ENCODE measurements around the gene GPR18.
A peak's percentile ranks its signal among the peaks of the same experiment; 100 is the strongest.

The GPR18 gene

GRCh38 chr13:99258210-99258860 is at the start of gene GPR18:
Gene GPR18 (minus strand): TSS chr13:99258379. CDS start chr13:99255872, 2,507 bp downstream.
- H3K4me1 ChIP-seq (ENCODE audit: control insufficient read depth in 1 of 2, insufficient read depth in 2 of 2, low read length in 2 of 2) = no peaks in the 10 kb centered on the region
- H3K9me3 ChIP-seq (ENCODE audit: control insufficient read depth in 1 of 2, low read length in 2 of 2) = no peaks in the 10 kb centered on the region
- peaks cover 7 to 9% of the 10 kb centered on the region in 2 donors for H3K36me3 ChIP-seq (ENCODE audit: control insufficient read depth in 1 of 2, insufficient read depth in 2 of 2, low read length in 2 of 2)
- H3K4me3 ChIP-seq (ENCODE audit: low read depth in 1 of 2, low read length in 2 of 2) = no peak within 1 kb of the TSS
- H3K27ac ChIP-seq (ENCODE audit: low read length) = no peak within 1 kb of the TSS
- H3K27me3 ChIP-seq (ENCODE audit: low read depth, low read length) = no peaks in the 10 kb centered on the region

GRCh38 chr13:99307648-99308339 is 49.6 kb upstream of the GPR18 start:
- Histone ChIP-seq H3K36me3 (ENCODE audit: control insufficient read depth in 1 of 2, insufficient read depth in 2 of 2, low read length in 2 of 2) (no peaks in the 10 kb centered on the region), H3K27ac (ENCODE audit: low read length) (peak overlapping the region; percentile 90), H3K27me3 (ENCODE audit: low read depth, low read length) (no peaks in the 10 kb centered on the region), H3K4me3 (ENCODE audit: low read depth in 1 of 2, low read length in 2 of 2) (no peak overlapping the region), H3K4me1 (ENCODE audit: control insufficient read depth in 1 of 2, insufficient read depth in 2 of 2, low read length in 2 of 2) (peaks cover 6 to 15% of the 10 kb centered on the region in 2 donors), H3K9me3 (ENCODE audit: control insufficient read depth in 1 of 2, low read length in 2 of 2) (no peaks in the 10 kb centered on the region)

GRCh38 chr13:99307247-99307646 is 49.1 kb upstream of the GPR18 start, which contains the start of gene GPR183:
Gene GPR183 (minus strand): TSS chr13:99307399. CDS start chr13:99296145, 11,254 bp downstream.
- Histone ChIP-seq H3K4me1 (ENCODE audit: control insufficient read depth in 1 of 2, insufficient read depth in 2 of 2, low read length in 2 of 2) (peaks cover 6 to 15% of the 10 kb centered on the region in 2 donors), H3K9me3 (ENCODE audit: control insufficient read depth in 1 of 2, low read length in 2 of 2) (no peaks in the 10 kb centered on the region), H3K27me3 (ENCODE audit: low read depth, low read length) (no peaks in the 10 kb centered on the region), H3K36me3 (ENCODE audit: control insufficient read depth in 1 of 2, insufficient read depth in 2 of 2, low read length in 2 of 2) (no peaks in the 10 kb centered on the region), H3K4me3 (ENCODE audit: low read depth in 1 of 2, low read length in 2 of 2) (peak within 1 kb of the TSS; percentile 54 to 57), H3K27ac (ENCODE audit: low read length) (peak within 1 kb of the TSS; percentile 90)

GRCh38 chr13:99305566-99305965 is 47.4 kb upstream of the GPR18 start:
- H3K4me1 ChIP-seq (ENCODE audit: control insufficient read depth in 1 of 2, insufficient read depth in 2 of 2, low read length in 2 of 2) = peaks cover 6 to 8% of the 10 kb centered on the region in 2 donors
- no peaks in the 10 kb centered on the region for H3K36me3 ChIP-seq (ENCODE audit: control insufficient read depth in 1 of 2, insufficient read depth in 2 of 2, low read length in 2 of 2)
- H3K4me3 ChIP-seq (ENCODE audit: low read depth in 1 of 2, low read length in 2 of 2) = peak overlapping the region; percentile 30 to 54
- no peaks in the 10 kb centered on the region for H3K9me3 ChIP-seq (ENCODE audit: control insufficient read depth in 1 of 2, low read length in 2 of 2)
- peak overlapping the region; percentile 90 for H3K27ac ChIP-seq (ENCODE audit: low read length)
- no peaks in the 10 kb centered on the region for H3K27me3 ChIP-seq (ENCODE audit: low read depth, low read length)

- H3K27ac ChIP-seq (ENCODE audit: low read length) = peak overlapping the region; percentile 90
- H3K9me3 ChIP-seq (ENCODE audit: control insufficient read depth in 1 of 2, low read length in 2 of 2) = no peaks in the 10 kb centered on the region
- no peaks in the 10 kb centered on the region for H3K27me3 ChIP-seq (ENCODE audit: low read depth, low read length)
- H3K36me3 ChIP-seq (ENCODE audit: control insufficient read depth in 1 of 2, insufficient read depth in 2 of 2, low read length in 2 of 2) = no peaks in the 10 kb centered on the region
- H3K4me3 ChIP-seq (ENCODE audit: low read depth in 1 of 2, low read length in 2 of 2) = peak overlapping the region in 1 of 2 donors; percentile 54
- peaks cover 4% of the 10 kb centered on the region in 2 donors for H3K4me1 ChIP-seq (ENCODE audit: control insufficient read depth in 1 of 2, insufficient read depth in 2 of 2, low read length in 2 of 2)
Measured at GRCh38 chr13:99305158-99305557, 47.0 kb upstream of the GPR18 start.

- no peaks in the 10 kb centered on the region for H3K36me3 ChIP-seq (ENCODE audit: control insufficient read depth in 1 of 2, insufficient read depth in 2 of 2, low read length in 2 of 2)
- peak overlapping the region; percentile 90 for H3K27ac ChIP-seq (ENCODE audit: low read length)
- H3K4me3 ChIP-seq (ENCODE audit: low read depth in 1 of 2, low read length in 2 of 2) = peak overlapping the region in 1 of 2 donors; percentile 7
- no peaks in the 10 kb centered on the region for H3K9me3 ChIP-seq (ENCODE audit: control insufficient read depth in 1 of 2, low read length in 2 of 2)
- H3K27me3 ChIP-seq (ENCODE audit: low read depth, low read length) = no peaks in the 10 kb centered on the region
- no peaks in the 10 kb centered on the region for H3K4me1 ChIP-seq (ENCODE audit: control insufficient read depth in 1 of 2, insufficient read depth in 2 of 2, low read length in 2 of 2)
Measured at GRCh38 chr13:99304541-99304940, 46.4 kb upstream of the GPR18 start.

- no peaks in the 10 kb centered on the region for H3K27me3 ChIP-seq (ENCODE audit: low read depth, low read length)
- no peaks in the 10 kb centered on the region for H3K4me1 ChIP-seq (ENCODE audit: control insufficient read depth in 1 of 2, insufficient read depth in 2 of 2, low read length in 2 of 2)
- no peaks in the 10 kb centered on the region for H3K9me3 ChIP-seq (ENCODE audit: control insufficient read depth in 1 of 2, low read length in 2 of 2)
- peak overlapping the region in 1 of 2 donors; percentile 7 for H3K4me3 ChIP-seq (ENCODE audit: low read depth in 1 of 2, low read length in 2 of 2)
- H3K27ac ChIP-seq (ENCODE audit: low read length) = peak overlapping the region; percentile 90
- H3K36me3 ChIP-seq (ENCODE audit: control insufficient read depth in 1 of 2, insufficient read depth in 2 of 2, low read length in 2 of 2) = no peaks in the 10 kb centered on the region
Measured at GRCh38 chr13:99303863-99304521, 45.8 kb upstream of the GPR18 start.

GRCh38 chr13:99302637-99303505 is 44.7 kb upstream of the GPR18 start:
- no peaks in the 10 kb centered on the region for H3K36me3 ChIP-seq (ENCODE audit: control insufficient read depth in 1 of 2, insufficient read depth in 2 of 2, low read length in 2 of 2)
- H3K27me3 ChIP-seq (ENCODE audit: low read depth, low read length) = no peaks in the 10 kb centered on the region
- H3K27ac ChIP-seq (ENCODE audit: low read length) = peak overlapping the region; percentile 90
- no peaks in the 10 kb centered on the region for H3K4me1 ChIP-seq (ENCODE audit: control insufficient read depth in 1 of 2, insufficient read depth in 2 of 2, low read length in 2 of 2)
- H3K4me3 ChIP-seq (ENCODE audit: low read depth in 1 of 2, low read length in 2 of 2) = peak overlapping the region in 1 of 2 donors; percentile 7
- no peaks in the 10 kb centered on the region for H3K9me3 ChIP-seq (ENCODE audit: control insufficient read depth in 1 of 2, low read length in 2 of 2)

GRCh38 chr13:99301913-99302636 is 43.9 kb upstream of the GPR18 start:
- H3K9me3 ChIP-seq (ENCODE audit: control insufficient read depth in 1 of 2, low read length in 2 of 2) = no peaks in the 10 kb centered on the region
- peak overlapping the region; percentile 41 for H3K27ac ChIP-seq (ENCODE audit: low read length)

GRCh38 chr13:99301056-99301838 is 43.1 kb upstream of the GPR18 start:
- H3K4me3 ChIP-seq (ENCODE audit: low read depth in 1 of 2, low read length in 2 of 2) = no peak overlapping the region
- no peaks in the 10 kb centered on the region for H3K36me3 ChIP-seq (ENCODE audit: control insufficient read depth in 1 of 2, insufficient read depth in 2 of 2, low read length in 2 of 2)
- H3K4me1 ChIP-seq (ENCODE audit: control insufficient read depth in 1 of 2, insufficient read depth in 2 of 2, low read length in 2 of 2) = no peaks in the 10 kb centered on the region
- H3K27ac ChIP-seq (ENCODE audit: low read length) = peak overlapping the region; percentile 41
- no peaks in the 10 kb centered on the region for H3K27me3 ChIP-seq (ENCODE audit: low read depth, low read length)
- no peaks in the 10 kb centered on the region for H3K9me3 ChIP-seq (ENCODE audit: control insufficient read depth in 1 of 2, low read length in 2 of 2)

More at GRCh38 chr13:99301913-99302636, 43.9 kb upstream of the GPR18 start:
- H3K4me1 ChIP-seq (ENCODE audit: control insufficient read depth in 1 of 2, insufficient read depth in 2 of 2, low read length in 2 of 2) = no peaks in the 10 kb centered on the region
- H3K36me3 ChIP-seq (ENCODE audit: control insufficient read depth in 1 of 2, insufficient read depth in 2 of 2, low read length in 2 of 2) = no peaks in the 10 kb centered on the region
- H3K27me3 ChIP-seq (ENCODE audit: low read depth, low read length) = no peaks in the 10 kb centered on the region
- H3K4me3 ChIP-seq (ENCODE audit: low read depth in 1 of 2, low read length in 2 of 2) = no peak overlapping the region
